LoVo (cell line): ENCODE measurements around the gene PTRH1.

Experiments
- DNase-seq: peaks from one replicate; pipeline ENCODE4 v3.0.0-alpha.2; 2016; ENCODE audit warnings: low spot score

Gene PTRH1

DNA sequence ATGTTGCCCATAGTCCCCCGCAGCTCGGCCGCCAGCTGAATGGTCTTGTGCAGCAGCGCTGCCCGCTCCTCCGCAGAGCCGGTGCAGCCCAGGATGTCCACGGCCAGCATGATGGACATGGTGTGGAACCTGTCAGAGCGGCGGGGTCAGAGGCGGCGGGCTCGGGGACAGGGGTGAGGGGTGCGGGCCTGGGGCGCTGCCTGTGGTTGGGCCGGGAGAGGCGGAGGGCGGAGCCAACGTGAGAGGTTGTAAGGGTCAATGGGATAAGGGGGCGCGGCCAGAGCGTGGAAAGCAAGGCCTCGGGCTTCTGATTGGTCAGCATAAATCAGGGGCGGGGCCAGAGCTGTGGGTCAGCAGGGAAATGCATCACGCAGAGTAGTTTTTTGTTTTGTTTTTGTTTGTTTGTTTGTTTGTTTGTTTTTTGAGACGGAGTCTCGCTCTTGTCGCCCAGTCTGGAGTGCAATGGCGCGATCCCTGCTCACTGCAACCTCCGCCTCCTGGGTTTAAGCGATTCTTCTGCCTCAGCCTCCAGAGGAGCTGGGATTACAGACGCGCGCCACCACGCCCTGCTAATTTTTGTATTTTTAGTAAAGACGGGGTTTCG, 26.5 kb upstream of the PTRH1 start:
- no peak for DNase-seq

DNA sequence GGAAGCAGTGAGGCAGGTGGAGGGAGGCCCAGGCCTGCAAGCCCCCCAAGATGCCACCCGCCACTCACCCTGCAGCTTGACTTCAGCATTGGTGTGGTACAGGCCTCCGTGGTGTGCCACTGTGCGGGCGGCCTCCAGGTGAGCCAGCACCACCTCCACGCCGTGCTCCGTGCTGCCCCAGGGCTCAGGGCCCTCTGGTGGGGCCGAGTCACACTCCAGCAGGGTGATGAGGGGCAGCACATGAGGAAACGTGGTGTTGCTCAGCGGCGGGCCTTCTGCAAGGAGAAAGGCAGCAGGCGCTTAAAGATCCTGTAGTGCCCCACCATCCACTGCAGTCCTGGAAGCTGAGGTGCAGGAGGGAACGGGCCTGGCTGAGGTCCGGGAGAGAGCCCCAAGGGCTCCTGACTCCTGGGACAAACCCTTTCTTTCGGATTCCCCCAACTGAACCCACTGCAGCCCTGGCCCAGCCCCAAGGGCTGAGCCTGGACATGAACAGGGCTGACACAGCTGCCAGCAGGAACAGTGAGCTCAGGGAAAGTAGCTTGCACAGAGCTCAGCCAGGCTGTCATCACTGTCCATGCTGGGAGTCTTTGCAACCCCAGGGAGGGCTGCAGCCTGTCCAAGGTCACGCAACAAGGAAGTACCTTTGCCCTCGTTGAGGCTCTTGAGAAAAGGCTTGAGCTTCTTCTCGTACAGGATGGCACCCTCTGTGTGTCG, 24.3 kb upstream of the PTRH1 start:
- DNase-seq = no peak

DNA sequence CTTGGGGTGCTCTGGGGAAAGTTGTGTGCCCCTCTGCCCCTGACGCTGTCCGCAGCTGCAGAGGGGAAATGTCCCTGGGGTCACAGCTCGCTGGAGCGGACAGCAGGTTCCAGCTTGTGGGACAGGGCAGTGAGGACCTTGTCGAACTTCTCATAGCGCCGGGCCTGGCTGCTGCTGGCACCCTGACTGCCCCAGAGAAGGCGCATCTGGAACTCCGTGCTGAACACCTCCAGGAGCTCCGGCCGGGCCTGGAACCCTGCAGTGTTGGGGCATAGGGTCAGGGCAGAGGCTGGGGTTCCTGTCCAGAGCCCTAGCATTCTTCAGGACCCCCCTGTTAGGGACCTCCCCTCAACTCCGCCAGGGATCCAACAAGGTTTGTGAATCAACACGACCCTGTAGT, 23.2 kb upstream of the PTRH1 start:
- no peak for DNase-seq

DNA sequence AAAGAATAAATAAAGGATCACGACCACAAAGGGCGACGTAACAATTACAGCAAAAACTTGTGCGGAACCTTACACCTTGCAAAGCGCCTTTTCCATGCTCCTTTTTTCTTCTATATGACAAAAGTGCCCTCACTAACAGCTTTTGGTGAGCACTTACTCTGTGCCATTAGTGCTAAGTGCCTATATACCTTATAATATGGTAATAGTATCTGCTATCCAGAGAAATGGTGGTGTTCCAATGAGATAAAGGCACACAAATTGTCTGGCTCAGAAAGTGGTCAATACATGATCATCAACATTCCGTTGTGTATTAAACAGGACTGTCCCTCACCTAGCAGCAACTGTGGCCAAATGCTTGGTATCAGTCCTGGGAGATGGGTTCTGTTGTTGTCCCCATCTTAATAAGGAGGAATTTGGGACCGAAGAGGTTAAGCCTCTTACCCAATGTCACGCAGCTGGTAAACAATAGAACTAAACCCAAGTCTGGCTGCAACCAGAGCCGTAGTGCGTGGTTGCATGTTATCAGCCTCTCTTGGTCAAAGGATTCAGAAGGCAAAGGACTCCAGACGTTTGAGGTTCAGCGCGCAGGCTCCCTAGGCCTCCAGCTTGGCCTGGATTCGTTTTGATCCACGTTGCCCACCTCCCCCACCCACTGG, 20.2 kb upstream of the PTRH1 start:
- no peak for DNase-seq

DNA sequence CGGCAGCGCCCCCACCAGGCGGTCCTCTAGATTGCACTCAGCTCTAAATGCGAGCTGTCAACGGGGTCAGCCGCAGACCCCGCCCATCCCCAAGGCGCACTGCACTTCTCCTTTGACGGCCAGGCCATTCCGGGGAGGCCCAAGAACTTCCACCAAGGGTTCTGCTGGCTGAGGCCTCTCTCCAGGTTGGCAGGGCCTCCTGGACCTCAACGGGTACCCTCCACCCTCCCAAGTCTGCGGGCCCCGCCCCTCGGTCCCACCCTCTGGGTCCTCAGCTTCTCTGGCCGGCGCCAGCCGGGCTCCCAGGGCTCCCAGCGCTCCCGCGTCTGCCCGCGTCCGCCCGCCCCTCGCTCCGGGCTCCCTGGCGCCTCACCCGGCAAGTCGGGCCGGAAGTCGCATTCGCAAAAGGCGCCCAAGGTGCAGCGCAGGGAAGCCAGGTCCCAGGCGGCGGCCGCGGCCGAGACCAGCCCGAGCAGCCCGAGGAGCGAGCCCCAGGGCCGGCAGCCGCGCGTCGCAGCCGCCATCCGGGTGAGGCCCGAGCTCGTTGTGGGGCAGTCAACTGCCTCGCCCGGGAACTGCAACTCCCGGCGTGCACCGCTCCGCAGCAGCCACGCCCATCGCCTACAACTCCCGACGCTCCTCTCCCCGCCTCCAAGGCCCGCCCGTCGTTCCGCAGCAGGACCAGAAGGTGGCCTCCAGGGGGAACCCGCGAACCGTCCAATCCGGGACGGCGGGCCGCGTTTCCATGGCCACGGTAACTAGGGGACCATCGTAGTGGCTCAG, 19.5 kb upstream of the PTRH1 start, which contains the start of gene TOR2A:
Gene TOR2A (minus strand): TSS at position 548 of the 783 bp plus-strand sequence. CDS start 24 bp downstream, at position 524.
- DNase-seq = peak; percentile 96

DNA sequence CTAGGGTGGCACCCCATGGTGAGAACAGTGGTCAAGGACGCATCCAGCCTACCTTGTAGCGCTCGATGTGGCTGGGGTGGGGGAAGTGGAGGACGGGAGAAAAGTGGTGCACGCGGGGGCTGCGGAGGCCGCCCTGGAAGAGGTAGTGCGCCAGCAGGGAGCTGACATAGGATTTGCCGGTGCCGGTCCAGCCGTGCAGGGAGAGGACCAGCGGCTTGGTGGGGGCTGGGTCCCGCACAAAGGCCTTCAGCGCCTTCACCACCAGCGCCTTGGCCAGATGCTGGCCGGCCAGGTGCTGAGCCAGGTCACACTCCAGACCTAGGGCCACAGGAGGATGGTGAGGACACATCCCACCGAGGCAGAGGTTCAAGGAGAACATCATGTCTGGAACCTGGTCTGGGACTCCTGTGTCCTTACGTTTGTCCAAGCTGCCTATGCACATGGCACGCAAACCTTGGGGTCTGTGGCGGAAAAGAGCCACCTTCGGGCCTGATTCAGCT, 18.8 kb upstream of the PTRH1 start:
- DNase-seq = no peak

DNA sequence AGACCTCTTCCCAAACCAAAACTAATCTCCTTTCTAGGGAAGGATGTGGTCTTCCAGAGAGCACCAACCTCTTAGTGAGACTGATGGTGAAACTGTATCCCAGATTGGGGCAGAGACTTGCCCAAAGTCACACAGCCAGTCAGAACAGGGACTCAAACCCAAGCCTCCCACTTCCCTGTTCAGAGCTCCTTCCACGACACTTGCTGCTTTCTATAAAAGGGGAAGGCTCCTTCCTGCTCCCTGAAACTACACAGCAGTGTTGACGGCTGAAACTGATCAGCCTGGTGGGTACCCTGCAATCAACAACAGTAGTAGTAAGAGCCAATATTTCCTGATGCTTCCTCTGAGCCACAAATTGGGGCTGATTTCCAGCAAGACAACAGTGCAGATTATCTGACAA, 18.2 kb upstream of the PTRH1 start:
- no peak for DNase-seq

DNA sequence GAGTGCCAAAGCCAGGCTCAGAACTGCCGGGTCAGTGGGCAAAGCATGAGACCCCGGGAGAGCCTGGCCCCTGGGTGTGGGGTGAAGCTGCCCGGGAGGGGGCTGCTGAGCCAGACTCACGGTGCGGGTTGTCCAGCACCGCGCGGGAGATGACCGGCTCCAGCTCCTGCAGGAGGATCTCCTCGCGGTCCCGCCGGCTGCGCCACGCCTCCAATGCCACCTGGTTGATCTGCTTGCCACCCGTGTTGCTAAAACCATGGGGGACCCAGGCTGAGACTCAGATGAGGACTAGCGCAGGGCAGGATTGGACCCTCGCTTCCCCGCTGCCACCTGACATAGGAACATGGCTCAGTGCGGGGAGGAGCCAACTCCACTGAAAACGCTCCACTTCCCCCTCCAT, 17.0 kb upstream of the PTRH1 start:
- DNase-seq = no peak

DNA sequence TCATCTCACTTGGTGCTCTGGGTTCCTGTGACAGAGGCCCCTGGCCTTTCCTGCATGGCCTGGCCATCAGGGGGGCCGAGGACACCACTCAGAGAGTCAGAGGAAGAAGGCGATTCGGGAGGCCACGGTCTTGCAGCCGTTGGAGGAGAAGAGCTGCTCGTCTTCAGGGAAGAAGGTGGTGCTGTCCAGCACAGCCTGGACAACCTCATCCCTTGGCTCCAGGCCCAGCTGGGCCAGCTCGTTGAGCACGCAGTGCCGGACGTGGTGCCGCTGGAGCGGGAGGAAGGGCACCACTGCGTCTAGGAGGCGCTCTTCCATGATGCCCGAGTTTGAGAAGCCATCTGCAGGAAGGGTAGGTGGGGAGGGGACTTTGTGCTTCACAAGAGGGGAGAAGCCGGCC, 16.5 kb upstream of the PTRH1 start:
- no peak for DNase-seq

DNA sequence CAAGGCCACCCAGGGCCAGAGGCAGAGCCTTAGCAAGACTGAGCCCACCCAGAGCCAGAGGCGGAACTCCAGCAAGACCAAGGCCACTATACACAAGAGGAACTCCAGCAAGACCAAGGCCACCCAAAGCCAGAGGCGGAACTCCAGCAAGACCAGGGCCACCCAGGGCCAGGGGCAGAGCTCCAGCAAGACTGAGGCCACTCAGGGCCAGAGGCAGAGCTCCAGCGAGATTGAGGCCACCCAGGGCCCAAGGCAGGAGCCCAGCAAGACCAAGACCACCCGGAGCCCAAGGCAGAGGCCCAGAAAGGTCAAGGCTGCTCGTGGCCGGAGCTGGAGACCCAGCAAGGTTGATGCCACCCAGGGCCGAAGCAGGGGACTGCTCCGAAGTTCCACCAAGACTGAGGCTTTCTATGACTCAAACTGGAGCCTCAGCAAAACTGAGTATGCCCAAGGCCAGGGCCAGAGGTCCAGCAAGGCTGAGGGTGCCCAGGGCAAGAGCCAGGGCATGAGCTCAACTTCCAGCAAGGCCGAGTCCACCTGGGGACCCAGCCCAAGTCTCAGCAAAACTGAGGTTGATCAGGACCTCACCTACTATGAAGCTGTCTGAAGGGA, 15.4 kb upstream of the PTRH1 start:
- DNase-seq = no peak

DNA sequence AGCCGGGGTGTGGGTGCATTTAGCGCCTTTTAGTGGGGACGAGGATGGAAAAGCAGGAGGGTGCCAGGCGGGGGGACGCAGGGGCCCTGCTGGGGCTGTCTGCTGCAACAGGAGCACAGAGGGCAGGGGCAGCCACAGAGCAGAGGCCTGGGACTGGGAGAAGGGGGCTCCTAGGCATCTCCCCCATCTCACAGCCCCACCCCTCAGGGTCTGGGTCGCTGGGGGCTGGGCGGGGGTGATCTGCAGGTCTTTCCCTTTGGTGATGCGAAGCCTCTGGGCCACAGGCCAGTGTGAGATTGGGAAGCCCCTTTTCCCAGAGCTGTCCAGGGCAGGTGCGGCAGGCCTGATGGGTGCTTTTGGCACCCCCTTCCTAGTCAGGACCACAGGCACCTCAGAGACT, 14.8 kb upstream of the PTRH1 start:
- no peak for DNase-seq

DNA sequence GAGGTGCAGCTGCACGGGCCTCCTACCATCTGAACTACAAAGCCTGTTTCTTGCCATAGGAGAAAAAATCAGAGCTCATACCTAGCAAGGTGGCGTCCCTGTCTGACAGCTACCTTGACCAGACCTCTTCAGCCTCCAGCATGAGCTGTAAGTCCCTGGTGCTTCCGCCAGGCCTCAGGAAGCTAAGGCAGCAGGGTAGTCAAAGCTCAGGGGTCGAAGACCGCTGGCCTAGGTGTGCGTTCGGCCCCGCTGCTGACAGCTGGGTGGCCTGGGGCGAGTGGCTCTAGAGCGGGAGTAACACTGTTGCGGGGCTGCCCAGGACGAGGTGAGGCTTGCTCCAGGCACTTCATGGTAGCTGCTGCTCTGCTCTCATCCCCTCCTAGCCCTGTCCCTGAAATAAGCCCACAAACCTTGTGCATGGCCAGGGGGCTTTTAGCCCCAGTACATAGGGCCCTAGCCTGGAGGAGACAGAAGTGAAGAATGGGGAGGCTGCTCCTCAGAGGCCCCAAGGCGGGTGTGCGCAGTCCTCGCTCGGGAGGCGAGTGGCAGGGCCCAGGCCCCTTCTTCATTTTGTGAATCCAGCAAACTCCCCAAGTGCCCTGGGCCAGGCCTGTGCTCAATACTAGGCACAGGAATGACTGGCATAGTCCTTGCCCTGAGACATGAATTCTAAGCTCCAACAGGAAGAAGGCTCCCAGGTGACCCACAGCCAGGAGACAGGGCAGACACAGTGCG, 14.2 kb upstream of the PTRH1 start:
- no peak for DNase-seq

DNA sequence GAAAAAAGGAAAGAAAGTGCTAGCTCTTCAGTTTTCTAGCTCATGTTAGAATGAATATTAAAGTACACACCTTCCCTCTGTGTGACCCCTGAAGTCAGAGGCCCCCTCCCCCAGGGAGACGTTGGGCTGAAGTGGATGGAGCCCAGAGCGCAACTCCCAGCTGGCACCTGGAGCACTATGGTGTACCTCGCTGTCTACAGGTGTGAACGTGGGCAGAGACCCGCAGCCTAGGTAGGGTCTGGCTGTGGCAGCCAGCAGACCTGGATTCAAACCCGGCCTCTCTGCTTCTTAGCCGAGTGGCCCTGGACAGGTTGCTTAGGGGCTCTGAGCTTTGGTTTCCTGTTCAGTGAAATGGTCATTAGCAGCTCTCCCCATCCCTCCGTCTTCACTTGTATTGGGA, 13.3 kb upstream of the PTRH1 start:
- DNase-seq = no peak

DNA sequence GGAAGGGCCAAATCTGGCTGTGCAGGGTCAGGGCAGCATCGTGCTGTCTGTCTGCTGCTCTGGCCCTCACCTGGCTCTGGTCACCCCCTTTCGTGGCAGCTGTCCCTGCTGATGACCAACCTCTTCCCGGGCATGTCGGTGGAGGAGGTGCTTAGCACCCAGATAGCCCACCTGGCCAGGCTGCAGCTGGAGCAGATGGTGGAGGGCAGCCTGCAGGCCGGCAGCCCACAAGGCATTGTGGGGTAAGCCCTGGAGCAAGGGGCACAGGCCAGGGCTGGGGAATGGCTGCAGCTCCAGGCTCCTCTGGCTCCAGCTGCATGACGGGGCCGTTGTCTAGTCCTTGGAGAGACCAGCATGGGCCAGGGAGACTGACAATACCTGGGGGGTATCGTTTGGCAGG, 11.4 kb upstream of the PTRH1 start:
- no peak for DNase-seq

DNA sequence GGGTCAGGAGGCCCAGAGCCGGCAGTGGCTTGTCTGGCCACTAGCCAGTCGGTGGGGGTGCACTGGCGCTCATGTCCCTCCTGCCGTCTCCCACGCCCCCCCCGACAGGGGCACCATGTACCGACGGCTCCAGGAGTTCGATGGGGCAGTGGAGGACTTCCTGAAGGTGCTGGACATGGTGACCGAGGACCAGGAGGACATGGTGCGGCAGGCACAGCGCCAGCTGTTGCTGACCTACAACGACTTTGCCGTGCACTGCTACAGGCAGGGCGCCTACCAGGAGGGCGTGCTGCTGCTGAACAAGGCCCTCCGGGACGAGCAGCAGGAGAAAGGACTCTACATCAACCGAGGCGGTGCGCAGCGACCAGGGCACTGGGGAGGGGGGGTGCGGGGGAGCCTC, 8.5 kb upstream of the PTRH1 start:
- DNase-seq = no peak

DNA sequence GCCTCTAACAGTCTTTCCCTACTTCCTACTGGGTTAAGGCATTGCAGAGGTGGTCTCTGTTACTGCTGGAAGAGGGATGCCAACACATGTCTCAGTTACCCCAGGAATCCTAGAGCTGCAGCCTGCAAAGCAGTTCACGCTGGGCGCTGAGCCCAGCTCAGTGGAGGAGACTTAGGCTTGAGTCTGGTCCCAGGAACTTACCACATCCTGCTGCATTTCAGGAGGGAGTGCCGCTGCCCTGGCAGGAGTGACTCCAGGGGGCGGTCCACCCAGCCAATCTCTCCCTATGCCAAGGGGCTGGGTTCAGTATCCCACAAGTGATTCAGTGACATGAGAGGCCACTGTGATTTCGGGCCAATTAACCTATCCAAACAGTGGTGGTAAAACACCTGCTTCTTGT, 8.0 kb upstream of the PTRH1 start:
- no peak for DNase-seq

DNA sequence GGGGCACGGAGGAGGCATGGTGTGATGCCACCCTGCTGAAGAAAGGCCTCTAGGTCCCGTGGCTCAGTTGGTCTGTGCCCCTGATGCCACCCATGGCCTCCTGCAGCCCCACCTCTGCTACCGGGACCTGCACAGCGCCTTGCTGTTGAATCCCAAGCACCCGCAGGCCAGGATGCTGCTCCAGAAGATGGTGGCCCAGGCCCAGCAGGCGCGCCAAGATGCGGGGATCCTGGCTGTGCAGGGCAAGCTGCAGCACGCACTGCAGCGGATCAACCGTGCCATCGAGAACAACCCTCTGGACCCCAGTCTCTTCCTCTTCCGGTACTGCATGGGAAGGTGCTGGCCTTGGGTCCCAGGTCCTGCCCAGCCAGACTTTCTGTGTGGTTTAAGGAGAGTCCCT, 7.5 kb upstream of the PTRH1 start:
- DNase-seq = no peak

DNA sequence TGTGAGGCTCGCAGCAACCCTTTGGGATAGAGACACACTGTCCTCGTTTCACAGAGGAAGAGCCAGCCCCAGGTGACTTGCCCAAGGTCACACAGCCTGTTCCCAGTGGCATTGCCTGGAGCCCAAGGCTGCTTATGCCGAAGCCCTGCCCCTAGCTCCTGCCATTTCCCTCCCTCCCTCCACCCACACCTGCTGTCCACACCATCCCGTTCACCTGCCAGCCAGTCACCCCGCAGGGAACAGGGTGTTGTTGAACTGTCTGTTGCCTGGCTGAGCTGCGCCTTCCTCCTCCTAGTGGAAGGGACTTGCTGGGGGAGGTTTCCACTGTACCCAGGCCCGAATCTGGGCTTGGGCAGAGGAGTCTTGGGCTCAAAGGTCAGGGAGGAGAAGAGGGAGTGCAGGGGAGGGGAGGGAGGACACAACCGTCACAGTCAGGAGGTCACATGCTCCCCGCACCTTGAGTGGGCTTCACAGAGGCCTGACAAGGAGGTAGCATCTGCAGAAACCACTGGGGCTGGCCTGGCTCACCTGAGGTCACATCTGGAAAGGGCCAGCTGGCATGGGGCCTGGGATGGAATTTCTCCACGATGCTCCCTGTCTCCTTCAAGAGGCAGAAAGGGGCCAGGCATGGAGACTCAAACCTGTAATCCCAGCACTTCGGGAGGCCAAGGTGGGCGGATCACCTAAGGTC, 6.7 kb upstream of the PTRH1 start:
- no peak for DNase-seq

DNA sequence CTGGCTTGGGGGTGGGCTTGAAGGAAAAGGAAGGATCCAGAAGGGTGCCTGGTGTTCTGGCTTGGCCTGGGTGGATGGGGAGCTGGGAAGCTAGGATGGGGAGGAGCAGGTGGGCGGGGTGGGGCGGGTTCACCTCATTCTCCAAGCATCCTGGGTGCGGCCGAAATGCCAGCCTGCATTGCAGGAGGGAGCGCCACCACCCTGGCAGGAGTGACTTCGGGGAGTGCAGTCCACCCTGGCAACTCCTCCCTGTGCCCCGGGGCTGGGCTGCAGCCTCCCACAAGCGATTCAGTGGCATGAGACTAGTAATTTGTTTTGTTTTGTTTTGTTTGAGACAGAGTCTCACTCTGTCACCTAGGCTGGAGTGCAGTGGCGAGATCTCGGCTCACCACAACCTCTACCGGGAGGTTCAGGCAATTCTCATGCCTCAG, 5.9 kb upstream of the PTRH1 start:
- peak; percentile 69 for DNase-seq

DNA sequence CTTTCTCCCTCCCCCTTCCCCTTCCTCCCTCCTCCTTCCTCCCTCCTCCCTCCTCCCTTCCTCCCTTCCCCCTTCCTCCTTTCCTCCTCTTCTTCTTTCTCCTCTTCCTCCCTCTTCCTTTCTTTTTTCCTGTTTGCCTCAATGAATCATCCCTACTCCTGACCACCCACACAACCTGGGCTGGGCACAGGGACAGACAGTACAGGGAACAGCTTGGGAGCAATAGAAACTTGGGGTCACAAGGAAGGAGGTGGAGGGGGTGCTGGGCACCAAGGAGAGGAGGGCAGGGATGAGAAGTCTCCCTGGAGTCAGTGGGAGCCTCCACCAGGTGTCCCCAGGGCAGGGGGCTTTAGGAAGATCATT, 5.4 kb upstream of the PTRH1 start:
- DNase-seq = no peak
